HCEC 1CT (cell line): ENCODE data around the gene GRK5.
"Not testable (repeated sequence)": the region's sequence is repeated elsewhere in the genome, so short reads cannot be mapped to it uniquely, and the experiment has no call there.

Source experiments
- DNase-seq: peaks from one replicate; pipeline ENCODE4 v3.0.0-alpha.2; 2017

The GRK5 gene

DNA sequence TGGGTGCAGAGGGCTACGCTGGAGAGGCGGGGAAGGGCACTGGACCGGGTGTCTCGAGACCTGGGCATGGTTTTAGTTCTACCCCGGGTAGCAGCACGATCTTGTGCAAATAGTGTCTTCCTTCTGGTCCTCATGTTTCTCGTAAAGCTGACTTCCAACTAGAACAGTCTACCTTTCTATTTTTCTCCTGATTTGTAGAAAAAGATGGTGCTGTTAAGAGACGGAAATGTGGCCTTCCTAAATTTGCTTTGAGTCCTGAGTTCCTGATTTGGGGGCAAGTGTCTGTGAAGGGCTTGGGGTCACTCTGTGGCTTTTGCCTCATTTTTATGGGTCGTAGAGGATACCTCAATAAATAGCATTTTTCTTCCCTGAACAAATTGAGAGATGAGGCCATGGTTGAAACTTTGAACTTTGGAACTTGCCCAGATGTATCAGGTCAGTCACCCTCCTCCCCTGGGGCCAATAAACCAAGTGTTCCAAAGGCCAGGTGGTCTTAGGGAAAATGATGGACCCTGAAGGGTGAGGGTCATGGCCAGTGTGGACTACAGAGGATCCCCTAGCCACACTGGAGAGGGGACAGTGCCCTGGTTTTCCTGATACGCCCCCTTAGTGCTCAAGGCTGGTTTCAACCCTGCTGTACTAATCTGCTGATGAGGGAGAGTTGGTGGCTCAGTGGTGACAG is 45.2 kb downstream of the GRK5 start:
- no peak for DNase-seq

DNA sequence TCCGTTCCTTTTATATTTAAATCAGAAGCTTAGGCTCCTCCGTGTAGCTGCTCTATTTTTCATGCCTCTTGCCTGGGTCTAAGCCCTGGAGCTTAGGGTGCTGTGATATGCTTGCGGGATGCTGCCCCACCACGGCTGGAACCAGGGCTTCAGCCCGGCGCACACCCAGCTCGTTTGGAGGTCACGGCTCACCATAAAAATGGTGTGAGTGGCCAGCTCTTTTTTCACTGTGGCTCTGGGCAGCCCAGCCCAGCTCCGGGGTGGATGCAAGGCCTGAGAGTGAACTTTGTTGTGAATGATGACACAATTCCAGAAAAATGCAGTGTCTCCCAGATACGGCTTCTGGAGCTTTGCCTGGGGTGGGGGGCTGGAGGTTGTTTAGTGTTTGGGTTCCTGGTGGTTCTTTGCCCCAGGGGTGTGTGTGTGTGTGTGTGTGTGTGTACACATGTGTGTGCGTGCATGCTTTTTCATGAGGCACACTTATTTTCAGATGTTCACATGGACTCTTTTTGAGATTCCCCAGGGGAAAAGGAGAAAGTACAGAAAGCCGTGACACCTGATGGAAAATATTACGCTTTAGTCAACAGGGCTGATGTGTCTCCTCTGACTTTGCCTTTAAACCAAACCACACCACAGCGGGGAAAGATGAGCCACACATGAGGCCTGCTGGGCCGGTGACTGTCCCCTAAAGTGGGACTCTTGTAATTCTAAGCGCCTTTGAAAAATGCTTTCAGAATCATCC is 46.2 kb downstream of the GRK5 start:
- DNase-seq, result peak; percentile 94

DNA sequence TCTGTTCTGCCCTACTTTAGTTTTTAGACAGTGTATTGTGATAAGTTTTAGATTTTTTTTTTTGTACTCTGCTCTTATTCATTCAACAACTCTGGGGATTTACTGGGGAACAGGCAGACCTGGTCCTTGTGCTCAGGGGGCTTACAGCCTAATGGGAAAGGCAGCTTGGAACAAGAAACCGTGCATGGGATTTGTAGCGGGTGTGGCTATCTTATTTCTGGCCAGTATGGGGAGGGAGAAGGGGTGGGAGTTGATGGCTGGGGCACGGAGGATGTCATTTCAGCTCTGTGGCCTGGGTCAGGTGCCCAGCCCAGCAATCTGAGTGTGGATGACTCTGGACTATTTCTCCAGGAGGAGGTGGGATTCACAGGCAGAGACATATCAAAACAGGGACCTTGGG is 47.0 kb downstream of the GRK5 start:
- no peak for DNase-seq

DNA sequence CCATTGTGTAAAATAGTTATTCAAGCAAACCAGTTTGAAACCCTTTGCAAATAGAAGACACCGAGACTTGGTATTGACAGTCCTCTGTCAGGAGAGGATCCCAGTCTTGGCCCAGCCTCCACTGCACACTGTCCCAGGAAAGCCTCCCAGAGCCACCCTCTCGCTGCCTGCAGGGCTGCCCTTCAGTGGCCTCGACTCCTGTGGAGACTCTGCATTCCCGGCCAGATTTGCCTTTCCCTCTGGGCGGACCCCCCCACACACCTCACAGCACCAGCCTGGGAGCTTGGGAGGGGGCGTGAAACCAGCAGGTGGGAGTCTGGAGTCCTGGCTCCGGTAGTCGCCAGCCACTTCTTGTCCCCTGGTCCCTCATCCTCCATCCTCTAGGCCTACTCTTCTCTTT is 48.7 kb downstream of the GRK5 start:
- no peak for DNase-seq

DNA sequence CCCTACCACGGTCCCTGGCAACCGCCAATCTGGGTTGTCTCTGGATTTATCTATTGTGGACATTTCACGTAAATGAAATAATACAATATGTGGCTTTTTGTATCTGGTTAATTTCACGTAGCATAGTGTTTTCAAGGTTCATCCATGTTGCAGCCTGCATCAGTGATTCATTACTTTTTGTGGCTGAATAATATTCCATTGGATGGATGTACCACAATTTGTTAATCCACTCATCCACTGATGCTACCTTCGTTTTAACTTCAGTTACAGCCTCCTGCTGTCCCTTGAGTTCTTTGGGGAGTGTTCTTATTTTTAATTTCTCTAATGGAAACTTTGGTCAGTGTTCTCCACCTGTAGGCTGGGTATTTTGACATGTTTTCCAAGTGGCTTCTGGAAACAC is 49.5 kb downstream of the GRK5 start:
- no peak for DNase-seq

GRCh38 chr10:119257899-119258419 is 50.6 kb downstream of the GRK5 start:
- DNase-seq, result no peak

DNA sequence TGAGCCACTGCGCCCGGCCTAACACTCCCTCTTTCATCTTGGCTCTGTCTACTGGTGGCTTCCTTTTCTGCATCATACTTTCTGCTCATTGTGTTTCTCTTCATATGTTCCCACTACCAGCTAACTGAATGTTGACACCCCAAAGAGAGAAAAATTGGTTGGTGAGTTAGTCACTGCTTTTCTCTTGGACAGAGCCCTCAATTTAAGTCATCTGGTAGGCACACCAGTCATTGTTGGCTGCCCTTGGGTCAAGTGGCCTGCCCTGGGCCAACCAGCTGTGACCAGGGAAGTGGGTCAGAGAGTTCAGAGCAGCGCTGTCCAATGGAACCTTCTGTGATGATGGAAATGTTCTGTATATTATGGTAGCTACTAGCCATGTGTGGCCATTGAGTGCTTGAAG is 52.0 kb downstream of the GRK5 start:
- no peak for DNase-seq

- not testable (repeated sequence) for DNase-seq
Measured at GRCh38 chr10:119261016-119261415, 53.6 kb downstream of the GRK5 start.

DNA sequence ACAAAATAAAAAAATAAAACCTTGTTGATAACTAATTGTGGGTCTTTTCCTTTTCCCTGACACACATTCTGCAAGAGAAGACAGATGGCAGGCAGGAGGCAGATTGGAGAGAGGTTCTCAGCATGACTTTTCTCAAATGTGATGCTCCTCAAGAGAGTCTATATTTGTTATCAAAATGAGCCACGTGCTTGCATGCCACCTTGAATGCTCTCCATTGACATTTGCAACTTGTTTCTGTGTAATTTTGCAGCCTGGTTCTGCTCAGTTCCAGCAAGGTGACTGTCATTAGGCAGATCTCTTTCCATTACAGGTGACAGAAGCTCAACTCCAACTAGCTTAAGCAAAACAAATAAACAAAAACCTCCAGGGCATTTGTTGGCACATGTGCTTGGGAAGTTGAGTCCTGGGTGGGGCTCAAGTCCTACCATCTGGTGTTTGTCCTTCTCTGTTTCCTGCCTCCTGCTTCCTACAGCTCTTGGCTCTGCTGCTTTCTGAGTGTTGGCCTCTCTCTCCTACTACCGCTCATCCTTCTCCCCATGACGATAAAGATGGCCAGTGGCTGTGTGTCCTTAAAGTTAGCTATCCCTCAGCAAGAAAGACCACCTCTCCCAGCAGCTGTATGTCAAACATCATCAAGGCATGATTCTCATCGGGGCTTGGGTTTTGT is 56.7 kb downstream of the GRK5 start:
- DNase-seq, result no peak

GRCh38 chr10:119265691-119266090 is 58.3 kb downstream of the GRK5 start:
- no peak for DNase-seq

GRCh38 chr10:119267384-119267783 is 60.0 kb downstream of the GRK5 start:
- no peak for DNase-seq

DNA sequence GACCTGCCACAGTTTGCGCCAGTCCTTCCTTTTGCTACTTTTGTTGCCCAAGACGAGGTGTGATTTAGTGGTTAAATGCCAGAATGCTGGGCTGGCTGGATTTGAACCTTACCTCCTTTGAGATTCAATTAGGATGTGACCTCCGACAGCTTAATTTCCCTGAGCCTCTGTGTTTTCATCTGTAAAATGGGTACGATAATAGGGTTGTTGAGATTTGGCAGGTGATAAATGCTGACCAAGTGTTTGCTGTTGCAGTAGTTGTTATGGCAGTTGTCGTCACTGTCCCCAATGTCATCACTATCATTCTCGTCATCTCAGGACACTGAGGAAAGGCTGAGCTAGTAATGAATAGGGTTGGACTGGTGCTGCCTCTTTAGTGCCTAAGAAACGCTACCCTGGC is 61.1 kb downstream of the GRK5 start:
- DNase-seq, result no peak

- no peak for DNase-seq
Measured at GRCh38 chr10:119268871-119269506, 61.6 kb downstream of the GRK5 start.

- no peak for DNase-seq
Measured at GRCh38 chr10:119269737-119270136, 62.4 kb downstream of the GRK5 start.

GRCh38 chr10:119270762-119271366 is 63.5 kb downstream of the GRK5 start:
- no peak for DNase-seq

GRCh38 chr10:119272338-119272734 is 65.0 kb downstream of the GRK5 start:
- not testable (repeated sequence) for DNase-seq

GRCh38 chr10:119272736-119273135 is 65.4 kb downstream of the GRK5 start:
- DNase-seq, result no peak

GRCh38 chr10:119273413-119273812 is 66.0 kb downstream of the GRK5 start:
- DNase-seq, result no peak

- DNase-seq, result no peak
Measured at GRCh38 chr10:119274519-119275045, 67.2 kb downstream of the GRK5 start.

DNA sequence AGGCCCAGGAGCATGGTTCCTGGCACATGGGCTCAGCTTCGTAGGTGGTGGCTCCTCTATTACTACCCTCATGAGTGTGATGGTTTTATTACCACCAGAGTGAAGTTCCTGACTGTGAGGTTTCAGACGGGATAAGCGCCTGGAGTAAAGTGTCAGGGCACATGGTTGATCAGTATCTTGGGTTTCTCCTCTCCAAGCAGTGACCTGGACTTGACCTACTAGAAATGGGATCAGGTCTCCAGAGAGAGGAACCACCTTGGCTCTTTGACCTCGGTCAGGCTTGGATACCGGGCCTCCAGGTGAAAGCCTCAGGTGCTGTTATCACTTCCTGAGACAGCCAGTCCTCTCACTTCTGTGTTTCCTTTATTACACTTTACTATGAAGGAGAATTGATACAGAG is 67.7 kb downstream of the GRK5 start:
- no peak for DNase-seq

DNA sequence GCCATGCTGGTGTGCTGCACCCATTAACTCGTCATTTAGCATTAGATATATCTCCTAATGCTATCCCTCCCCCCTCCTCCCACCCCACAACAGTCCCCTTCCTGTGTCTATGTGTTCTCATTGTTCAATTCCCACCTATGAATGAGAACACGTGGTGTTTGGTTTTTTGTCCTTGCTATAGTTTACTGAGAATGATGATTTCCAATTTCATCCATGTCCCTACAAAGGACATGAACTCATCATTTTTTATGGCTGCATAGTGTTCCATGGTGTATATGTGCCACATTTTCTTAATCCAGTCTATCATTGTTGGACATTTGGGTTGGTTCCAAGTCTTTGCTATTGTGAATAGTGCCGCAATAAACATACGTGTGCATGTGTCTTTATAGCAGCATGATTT is 68.8 kb downstream of the GRK5 start:
- DNase-seq, result not testable (repeated sequence)

GRCh38 chr10:119278126-119278709 is 70.8 kb downstream of the GRK5 start:
- DNase-seq, result no peak
